ENCODE measurements around the gene LSR.

- TF ChIP-seq CTCF (IDR thresholded peaks at IDR 0.05) (no peak), POLR2A (IDR thresholded peaks at IDR 0.05) (no peak)
These were observed 39.2 kb upstream of the LSR start for GRCh38 chr19:35209646-35210045.
